Occipital lobe (tissue), 2 donors: ENCODE results near the gene CHMP4A. TPM values are rescaled to one million over a fixed set of nuclear protein-coding genes. Genes with fewer than 3 reads are reported as not detected.

Source experiments
- DNase-seq: peaks from one replicate; lab custom pipeline; 2025; lab: John Stamatoyannopoulos, UW
- total RNA-seq: library from RNA; depleted of rRNA; stranded (reverse); fragments of >200 nt; gene quantifications from one replicate; pipeline ENCODE4 v1.2.3, GENCODE V29; 2014

Gene CHMP4A
- 41.5 TPM for total RNA-seq

GRCh38 chr14:24212924-24213865 lies at the start of gene CHMP4A:
TSS of gene CHMP4A (minus strand) at chr14:24213488. CDS start at chr14:24213439, 49 bp downstream.
- DNase-seq = peak; percentile 89

GRCh38 chr14:24261969-24262327 lies 48.7 kb upstream of the CHMP4A start:
- DNase-seq = no peak

- no peak for DNase-seq
Observed at GRCh38 chr14:24261256-24261968, 48.1 kb upstream of the CHMP4A start.

- no peak for DNase-seq
Observed at GRCh38 chr14:24260780-24261157, 47.5 kb upstream of the CHMP4A start.

GRCh38 chr14:24260026-24260779 lies 46.9 kb upstream of the CHMP4A start:
- no peak for DNase-seq

GRCh38 chr14:24259282-24260025 lies 46.2 kb upstream of the CHMP4A start:
- no peak for DNase-seq

GRCh38 chr14:24258548-24259265 lies 45.4 kb upstream of the CHMP4A start:
- no peak for DNase-seq

- DNase-seq = no peak
Observed at GRCh38 chr14:24258119-24258518, 44.8 kb upstream of the CHMP4A start.

- no peak for DNase-seq
Observed at GRCh38 chr14:24256960-24257359, 43.7 kb upstream of the CHMP4A start.

GRCh38 chr14:24255931-24256711 lies 42.8 kb upstream of the CHMP4A start:
- no peak for DNase-seq

- DNase-seq = no peak
Observed at GRCh38 chr14:24255438-24255837, 42.1 kb upstream of the CHMP4A start.

- DNase-seq = no peak
Observed at GRCh38 chr14:24254630-24255392, 41.5 kb upstream of the CHMP4A start.

GRCh38 chr14:24253936-24254335 lies 40.6 kb upstream of the CHMP4A start:
- DNase-seq = no peak

- no peak for DNase-seq
Observed at GRCh38 chr14:24252289-24253124, 39.2 kb upstream of the CHMP4A start.

GRCh38 chr14:24251880-24252288 lies 38.6 kb upstream of the CHMP4A start:
- no peak for DNase-seq

GRCh38 chr14:24250354-24250753 lies 37.1 kb upstream of the CHMP4A start:
- no peak for DNase-seq

GRCh38 chr14:24249230-24250021 lies 36.1 kb upstream of the CHMP4A start:
- no peak for DNase-seq
